ENCODE data around the gene ETAA1.

DNA sequence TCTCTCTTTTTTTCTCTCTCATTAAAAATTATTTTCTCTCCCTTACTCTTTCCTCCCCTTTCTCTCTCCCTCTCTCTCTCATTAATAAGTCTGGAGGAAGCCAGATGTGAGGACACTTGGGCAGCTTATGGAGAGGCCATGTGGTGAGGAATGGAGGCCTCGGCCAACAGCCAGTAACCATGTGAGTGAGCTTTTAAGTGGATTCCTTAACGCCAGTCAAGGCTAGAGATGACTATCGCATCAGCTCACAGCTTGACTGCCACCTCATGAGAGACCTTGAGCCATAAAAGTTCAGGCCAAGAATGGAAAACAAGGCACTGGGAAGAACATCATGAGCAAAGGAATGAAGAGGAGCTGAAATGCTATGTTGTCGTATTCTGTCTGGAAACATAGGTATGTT lies 39.1 kb downstream of the ETAA1 start:
- TF ChIP-seq RFX5 (IDR thresholded peaks at IDR 0.05; ENCODE audit: low read depth, low read length) (no peak), NFIB (CRISPR knock-in tag; IDR thresholded peaks at IDR 0.05; ENCODE audit: borderline replicate concordance) (no peak), MYNN (CRISPR knock-in tag; IDR thresholded peaks at IDR 0.05; ENCODE audit: low read depth) (no peak), TAF1 (CRISPR knock-in tag; IDR thresholded peaks at IDR 0.05) (no peak), ZBTB20 (CRISPR knock-in tag; IDR thresholded peaks at IDR 0.05; ENCODE audit: borderline replicate concordance, low read depth) (no peak), ZNF501 (CRISPR knock-in tag; IDR thresholded peaks at IDR 0.05) (no peak), ELF1 (CRISPR knock-in tag; IDR thresholded peaks at IDR 0.05) (no peak)
- TF ChIP-seq, protein P1, sequence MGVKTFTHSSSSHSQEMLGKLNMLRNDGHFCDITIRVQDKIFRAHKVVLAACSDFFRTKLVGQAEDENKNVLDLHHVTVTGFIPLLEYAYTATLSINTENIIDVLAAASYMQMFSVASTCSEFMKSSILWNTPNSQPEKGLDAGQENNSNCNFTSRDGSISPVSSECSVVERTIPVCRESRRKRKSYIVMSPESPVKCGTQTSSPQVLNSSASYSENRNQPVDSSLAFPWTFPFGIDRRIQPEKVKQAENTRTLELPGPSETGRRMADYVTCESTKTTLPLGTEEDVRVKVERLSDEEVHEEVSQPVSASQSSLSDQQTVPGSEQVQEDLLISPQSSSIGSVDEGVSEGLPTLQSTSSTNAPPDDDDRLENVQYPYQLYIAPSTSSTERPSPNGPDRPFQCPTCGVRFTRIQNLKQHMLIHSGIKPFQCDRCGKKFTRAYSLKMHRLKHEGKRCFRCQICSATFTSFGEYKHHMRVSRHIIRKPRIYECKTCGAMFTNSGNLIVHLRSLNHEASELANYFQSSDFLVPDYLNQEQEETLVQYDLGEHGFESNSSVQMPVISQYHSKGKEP (CRISPR knock-in tag; IDR thresholded peaks at IDR 0.05), result no peak
- TF ChIP-seq, protein P2, sequence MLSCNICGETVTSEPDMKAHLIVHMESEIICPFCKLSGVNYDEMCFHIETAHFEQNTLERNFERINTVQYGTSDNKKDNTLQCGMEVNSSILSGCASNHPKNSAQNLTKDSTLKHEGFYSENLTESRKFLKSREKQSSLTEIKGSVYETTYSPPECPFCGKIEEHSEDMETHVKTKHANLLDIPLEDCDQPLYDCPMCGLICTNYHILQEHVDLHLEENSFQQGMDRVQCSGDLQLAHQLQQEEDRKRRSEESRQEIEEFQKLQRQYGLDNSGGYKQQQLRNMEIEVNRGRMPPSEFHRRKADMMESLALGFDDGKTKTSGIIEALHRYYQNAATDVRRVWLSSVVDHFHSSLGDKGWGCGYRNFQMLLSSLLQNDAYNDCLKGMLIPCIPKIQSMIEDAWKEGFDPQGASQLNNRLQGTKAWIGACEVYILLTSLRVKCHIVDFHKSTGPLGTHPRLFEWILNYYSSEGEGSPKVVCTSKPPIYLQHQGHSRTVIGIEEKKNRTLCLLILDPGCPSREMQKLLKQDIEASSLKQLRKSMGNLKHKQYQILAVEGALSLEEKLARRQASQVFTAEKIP (CRISPR knock-in tag; IDR thresholded peaks at IDR 0.05; ENCODE audit: borderline replicate concordance), result no peak
- TF ChIP-seq, protein P3, sequence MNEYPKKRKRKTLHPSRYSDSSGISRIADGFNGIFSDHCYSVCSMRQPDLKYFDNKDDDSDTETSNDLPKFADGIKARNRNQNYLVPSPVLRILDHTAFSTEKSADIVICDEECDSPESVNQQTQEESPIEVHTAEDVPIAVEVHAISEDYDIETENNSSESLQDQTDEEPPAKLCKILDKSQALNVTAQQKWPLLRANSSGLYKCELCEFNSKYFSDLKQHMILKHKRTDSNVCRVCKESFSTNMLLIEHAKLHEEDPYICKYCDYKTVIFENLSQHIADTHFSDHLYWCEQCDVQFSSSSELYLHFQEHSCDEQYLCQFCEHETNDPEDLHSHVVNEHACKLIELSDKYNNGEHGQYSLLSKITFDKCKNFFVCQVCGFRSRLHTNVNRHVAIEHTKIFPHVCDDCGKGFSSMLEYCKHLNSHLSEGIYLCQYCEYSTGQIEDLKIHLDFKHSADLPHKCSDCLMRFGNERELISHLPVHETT (CRISPR knock-in tag; conservative IDR thresholded peaks at IDR 0.05), result no peak
- TF ChIP-seq, protein P4, sequence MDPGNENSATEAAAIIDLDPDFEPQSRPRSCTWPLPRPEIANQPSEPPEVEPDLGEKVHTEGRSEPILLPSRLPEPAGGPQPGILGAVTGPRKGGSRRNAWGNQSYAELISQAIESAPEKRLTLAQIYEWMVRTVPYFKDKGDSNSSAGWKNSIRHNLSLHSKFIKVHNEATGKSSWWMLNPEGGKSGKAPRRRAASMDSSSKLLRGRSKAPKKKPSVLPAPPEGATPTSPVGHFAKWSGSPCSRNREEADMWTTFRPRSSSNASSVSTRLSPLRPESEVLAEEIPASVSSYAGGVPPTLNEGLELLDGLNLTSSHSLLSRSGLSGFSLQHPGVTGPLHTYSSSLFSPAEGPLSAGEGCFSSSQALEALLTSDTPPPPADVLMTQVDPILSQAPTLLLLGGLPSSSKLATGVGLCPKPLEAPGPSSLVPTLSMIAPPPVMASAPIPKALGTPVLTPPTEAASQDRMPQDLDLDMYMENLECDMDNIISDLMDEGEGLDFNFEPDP (CRISPR knock-in tag; conservative IDR thresholded peaks at IDR 0.05), result no peak

All from HepG2 (cell line).